HepG2 (cell line): ENCODE results near the gene SEMA3B. TPM values are rescaled to one million over a fixed set of nuclear protein-coding genes. Genes with fewer than 3 reads are reported as not detected.

Source experiments
- BRD4 ChIP-seq: sonication (generic); formaldehyde crosslinking; IDR thresholded peaks from 2 replicates; pipeline ENCODE4 v1.4.0; 2020; ENCODE audit warnings: missing genetic modification reagents
- CC2D1A ChIP-seq: sonication (generic); formaldehyde crosslinking; IDR thresholded peaks from 2 replicates; pipeline ENCODE4 v1.8.1; 2023; ENCODE audit warnings: mild to moderate bottlenecking, missing genetic modification reagents
- CREM ChIP-seq, 2 experiments: sonication (generic) in 1 of 2; formaldehyde crosslinking in 1 of 2; IDR thresholded peaks; 2 replicates each; pipeline versions ENCODE4 v1.4.0 to v1.6.1; 2016 to 2020; ENCODE audit warnings: antibody characterized with exemption in 1 of 2, mild to moderate bottlenecking in 1 of 2, missing genetic modification reagents in 1 of 2
- ETV5 ChIP-seq: IDR thresholded peaks from 2 replicates; pipeline ENCODE4 v1.6.1; 2018; ENCODE audit warnings: missing biosample characterization, missing genetic modification reagents, inconsistent platforms, borderline replicate concordance
- FOXA3 ChIP-seq: IDR thresholded peaks from 2 replicates; pipeline ENCODE4 v1.6.1; 2016; ENCODE audit warnings: missing genetic modification reagents, missing compliant biosample characterization
- GATA4 ChIP-seq: sonication (generic); IDR thresholded peaks from 2 replicates; pipeline ENCODE4 v1.6.1; 2016; ENCODE audit warnings: antibody characterized with exemption, low read depth, borderline replicate concordance
- HOXD1 ChIP-seq: sonication (generic); formaldehyde crosslinking; IDR thresholded peaks from 2 replicates; pipeline ENCODE4 v1.5.0; 2020; ENCODE audit warnings: missing genetic modification reagents
- KDM2A ChIP-seq: sonication (generic); formaldehyde crosslinking; IDR thresholded peaks from 2 replicates; pipeline ENCODE4 v1.4.0; 2020; ENCODE audit warnings: low read depth, missing genetic modification reagents, borderline replicate concordance
- MIXL1 ChIP-seq: IDR thresholded peaks from 2 replicates; pipeline ENCODE4 v1.6.1; 2016
- PRDM15 ChIP-seq: sonication (generic); formaldehyde crosslinking; IDR thresholded peaks from 2 replicates; pipeline ENCODE4 v1.4.0; 2020; ENCODE audit warnings: missing genetic modification reagents
- RORA ChIP-seq: sonication (generic); formaldehyde crosslinking; IDR thresholded peaks from 2 replicates; pipeline ENCODE4 v1.5.0; 2020; ENCODE audit warnings: mild to moderate bottlenecking, missing genetic modification reagents, moderate library complexity
- RXRA ChIP-seq: sonication (generic); formaldehyde crosslinking; IDR thresholded peaks from 2 replicates; pipeline ENCODE4 v1.5.1; 2020; ENCODE audit warnings: missing genetic modification reagents
- SAP130 ChIP-seq: IDR thresholded peaks from 2 replicates; pipeline ENCODE4 v1.6.1; 2016; ENCODE audit warnings: low read depth
- SMAD3 ChIP-seq: sonication (generic); formaldehyde crosslinking; IDR thresholded peaks from 2 replicates; pipeline ENCODE4 v1.4.0; 2020; ENCODE audit warnings: missing genetic modification reagents
- TOE1 ChIP-seq: sonication (generic); formaldehyde crosslinking; IDR thresholded peaks from 2 replicates; pipeline ENCODE4 v1.4.0; 2020; ENCODE audit warnings: mild to moderate bottlenecking, missing genetic modification reagents
- ZFP1 ChIP-seq: IDR thresholded peaks from 2 replicates; pipeline ENCODE4 v1.6.1; 2016
- ZFY ChIP-seq: sonication (generic); formaldehyde crosslinking; IDR thresholded peaks from 2 replicates; pipeline ENCODE4 v1.4.0; 2020; ENCODE audit warnings: missing genetic modification reagents
- ZNF12 ChIP-seq: sonication (generic); formaldehyde crosslinking; IDR thresholded peaks from 2 replicates; pipeline ENCODE4 v1.5.0; 2020; ENCODE audit warnings: missing genetic modification reagents
- ZNF616 ChIP-seq: sonication (generic); formaldehyde crosslinking; IDR thresholded peaks from 2 replicates; pipeline ENCODE4 v1.5.0; 2020; ENCODE audit warnings: low read depth, mild to moderate bottlenecking, missing genetic modification reagents
- ZNF703 ChIP-seq: sonication (generic); formaldehyde crosslinking; IDR thresholded peaks from 2 replicates; pipeline ENCODE4 v1.5.1; 2020; ENCODE audit warnings: missing genetic modification reagents, mild to moderate bottlenecking, moderate library complexity, borderline replicate concordance
- ZNF710 ChIP-seq: sonication (generic); formaldehyde crosslinking; IDR thresholded peaks from 2 replicates; pipeline ENCODE4 v1.5.0; 2020; ENCODE audit warnings: mild to moderate bottlenecking, missing genetic modification reagents, borderline replicate concordance
- polyA plus RNA-seq, 8 experiments: library from polyadenylated mRNA; depleted of rRNA in 3 of 8; stranded (reverse) in 7 of 8; unstranded in 1 of 8; fragments of >200 nt; fragmentation: Illumina TruSeq in 4 of 8; extraction: Trizol in 4 of 8; gene quantifications; 2 replicates each; pipeline versions ENCODE4 v1.2.1 to v1.2.3, GENCODE V29; 2011 to 2016; ENCODE audit warnings: low read depth in 4 of 8, missing spikeins in 1 of 8, mixed read lengths in 1 of 8; ENCODE audit not compliant: insufficient read depth in 1 of 8
- total RNA-seq, 5 experiments: library from RNA; depleted of rRNA; stranded (reverse); fragments of >200 nt; fragmentation: Illumina TruSeq; extraction: Trizol; gene quantifications; 2 replicates each; pipeline ENCODE4 v1.2.3, GENCODE V29; 2016; ENCODE audit warnings: low read depth in 1 of 5
- TF ChIP-seq, protein P1 (sequence below), 2 experiments: sonication (generic) in 1 of 2; formaldehyde crosslinking in 1 of 2; IDR thresholded peaks; 2 replicates each; pipeline versions ENCODE4 v1.4.0 to v1.6.1; 2018 to 2020; ENCODE audit warnings: missing genetic modification reagents in 2 of 2, borderline replicate concordance in 1 of 2, low read depth in 1 of 2, mild to moderate bottlenecking in 1 of 2, missing biosample characterization in 1 of 2
- TF ChIP-seq, protein P2 (sequence below): sonication (generic); formaldehyde crosslinking; IDR thresholded peaks from 2 replicates; pipeline ENCODE4 v1.5.0; 2020; ENCODE audit warnings: missing genetic modification reagents

SEMA3B gene
- total and polyA plus RNA-seq, 2 of the 13 experiments (the other 11 are each of a cell fraction or from before 2014, with no cell fraction given) = 93.2 to 158 TPM

DNA sequence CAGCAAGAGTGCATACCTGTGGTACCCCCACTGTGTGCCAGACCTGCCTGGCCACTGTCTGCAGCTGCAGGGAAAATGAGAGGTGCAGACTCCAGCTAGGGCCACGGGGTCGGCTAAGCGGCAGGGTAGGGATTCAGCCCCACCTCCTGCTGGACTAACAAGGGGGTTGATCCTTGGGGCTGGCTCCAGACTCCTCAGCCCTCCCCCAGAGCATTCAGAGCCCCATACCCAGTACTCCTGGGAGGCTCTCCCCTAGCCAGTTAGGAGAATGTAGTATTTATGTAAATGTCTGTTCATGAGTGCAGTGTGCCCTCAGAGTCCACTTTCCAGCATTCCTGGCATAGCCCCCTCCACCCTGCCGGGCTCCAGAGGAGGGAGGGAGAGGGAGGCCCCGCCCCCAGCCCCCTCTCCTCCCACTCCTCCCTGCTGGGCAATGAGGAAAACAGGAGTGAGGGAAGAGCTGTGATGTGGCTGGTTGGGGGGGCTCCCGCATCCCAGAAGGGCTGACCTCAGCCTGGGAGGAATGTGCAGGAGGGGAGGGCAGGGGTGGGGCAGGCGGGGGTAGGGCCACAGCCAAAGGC, 4.5 kb upstream of the SEMA3B start (continued):
- 0 out of 2 replicates have a peak, but pooled peaks have one; percentile 36 for TF ChIP-seq PRDM15 (CRISPR knock-in tag)
- TF ChIP-seq ZFY (CRISPR knock-in tag) = peak; percentile 15; the same call in 1 of the 2 replicates
- TF ChIP-seq ZNF12 (CRISPR knock-in tag) = no peak
- TF ChIP-seq MIXL1 (CRISPR knock-in tag) = no peak
- TF ChIP-seq TOE1 = no peak
- TF ChIP-seq, protein P1, sequence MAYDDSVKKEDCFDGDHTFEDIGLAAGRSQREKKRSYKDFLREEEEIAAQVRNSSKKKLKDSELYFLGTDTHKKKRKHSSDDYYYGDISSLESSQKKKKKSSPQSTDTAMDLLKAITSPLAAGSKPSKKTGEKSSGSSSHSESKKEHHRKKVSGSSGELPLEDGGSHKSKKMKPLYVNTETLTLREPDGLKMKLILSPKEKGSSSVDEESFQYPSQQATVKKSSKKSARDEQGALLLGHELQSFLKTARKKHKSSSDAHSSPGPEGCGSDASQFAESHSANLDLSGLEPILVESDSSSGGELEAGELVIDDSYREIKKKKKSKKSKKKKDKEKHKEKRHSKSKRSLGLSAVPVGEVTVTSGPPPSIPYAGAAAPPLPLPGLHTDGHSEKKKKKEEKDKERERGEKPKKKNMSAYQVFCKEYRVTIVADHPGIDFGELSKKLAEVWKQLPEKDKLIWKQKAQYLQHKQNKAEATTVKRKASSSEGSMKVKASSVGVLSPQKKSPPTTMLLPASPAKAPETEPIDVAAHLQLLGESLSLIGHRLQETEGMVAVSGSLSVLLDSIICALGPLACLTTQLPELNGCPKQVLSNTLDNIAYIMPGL (CRISPR knock-in tag; IDR thresholded peaks at IDR 0.05; ENCODE audit: borderline replicate concordance in 1 of 2, low read depth in 1 of 2) = 0 out of 4 replicates have a peak, but pooled peaks of 1 of the 2 experiments have one; percentile 42
- TF ChIP-seq CC2D1A (CRISPR knock-in tag) = no peak
- TF ChIP-seq GATA4 = no peak
- peak; percentile 81; the same call in 1 of the 2 replicates for TF ChIP-seq ZNF710
- 0 out of 2 replicates have a peak, but pooled peaks have one; percentile 61 for TF ChIP-seq RXRA
- no peak for TF ChIP-seq HOXD1 (CRISPR knock-in tag)
- TF ChIP-seq SMAD3 = peak; percentile 66; the same call in 1 of the 2 replicates
- TF ChIP-seq ZNF616 (CRISPR knock-in tag) = no peak
- no peak; the same call in none of the 2 replicates for TF ChIP-seq ZFP1
- peak; percentile 87 for TF ChIP-seq SAP130
- peak; percentile 28; the same call in 1 of the 2 replicates for TF ChIP-seq KDM2A (CRISPR knock-in tag)
- TF ChIP-seq RORA = no peak
- TF ChIP-seq CREM (IDR thresholded peaks at IDR 0.05) = peak; percentile 56; the same call in 1 of the 2 replicates
- TF ChIP-seq CREM (CRISPR knock-in tag; IDR thresholded peaks at IDR 0.05) = no peak
- TF ChIP-seq, protein P2, sequence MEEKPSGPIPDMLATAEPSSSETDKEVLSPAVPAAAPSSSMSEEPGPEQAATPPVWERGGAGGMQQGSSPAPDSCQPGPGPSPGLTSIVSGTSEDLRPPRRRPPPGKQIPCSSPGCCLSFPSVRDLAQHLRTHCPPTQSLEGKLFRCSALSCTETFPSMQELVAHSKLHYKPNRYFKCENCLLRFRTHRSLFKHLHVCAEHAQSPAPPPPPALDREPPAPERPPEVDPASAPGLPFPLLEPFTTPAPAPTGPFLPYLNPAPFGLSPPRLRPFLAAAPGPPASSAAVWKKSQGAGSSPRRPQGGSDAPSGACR (CRISPR knock-in tag) = no peak
- TF ChIP-seq ZNF703 = no peak
- TF ChIP-seq BRD4 (CRISPR knock-in tag) = no peak
- TF ChIP-seq FOXA3 = peak; percentile 22; the same call in 1 of the 2 replicates
- no peak; the same call in 1 of the 2 replicates for TF ChIP-seq ETV5 (CRISPR knock-in tag)
